ENCODE results near the gene MFSD2A.

DNA sequence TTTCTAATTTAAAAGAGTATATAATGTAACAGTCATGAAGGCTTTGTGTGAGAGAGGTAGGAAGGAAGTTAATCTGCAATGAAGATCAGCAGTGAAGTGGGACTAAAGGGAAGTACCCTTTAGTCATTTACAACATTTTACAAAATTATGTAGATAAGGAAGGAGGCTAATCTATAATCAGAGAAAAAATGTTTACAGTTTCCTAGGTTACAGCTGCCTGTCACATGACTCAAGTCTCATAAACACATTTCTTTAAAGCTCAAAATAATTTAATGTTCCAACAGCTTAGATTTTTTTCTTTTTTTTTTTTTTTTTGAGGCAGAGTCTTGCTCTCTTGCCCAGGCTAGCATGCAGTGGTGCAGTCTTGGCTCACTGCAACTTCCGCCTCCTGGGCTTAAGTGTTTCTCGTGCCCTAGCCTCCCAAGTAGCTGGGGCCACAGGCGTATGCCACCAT, 59.3 kb downstream of the MFSD2A start:
- TF ChIP-seq, protein P1, sequence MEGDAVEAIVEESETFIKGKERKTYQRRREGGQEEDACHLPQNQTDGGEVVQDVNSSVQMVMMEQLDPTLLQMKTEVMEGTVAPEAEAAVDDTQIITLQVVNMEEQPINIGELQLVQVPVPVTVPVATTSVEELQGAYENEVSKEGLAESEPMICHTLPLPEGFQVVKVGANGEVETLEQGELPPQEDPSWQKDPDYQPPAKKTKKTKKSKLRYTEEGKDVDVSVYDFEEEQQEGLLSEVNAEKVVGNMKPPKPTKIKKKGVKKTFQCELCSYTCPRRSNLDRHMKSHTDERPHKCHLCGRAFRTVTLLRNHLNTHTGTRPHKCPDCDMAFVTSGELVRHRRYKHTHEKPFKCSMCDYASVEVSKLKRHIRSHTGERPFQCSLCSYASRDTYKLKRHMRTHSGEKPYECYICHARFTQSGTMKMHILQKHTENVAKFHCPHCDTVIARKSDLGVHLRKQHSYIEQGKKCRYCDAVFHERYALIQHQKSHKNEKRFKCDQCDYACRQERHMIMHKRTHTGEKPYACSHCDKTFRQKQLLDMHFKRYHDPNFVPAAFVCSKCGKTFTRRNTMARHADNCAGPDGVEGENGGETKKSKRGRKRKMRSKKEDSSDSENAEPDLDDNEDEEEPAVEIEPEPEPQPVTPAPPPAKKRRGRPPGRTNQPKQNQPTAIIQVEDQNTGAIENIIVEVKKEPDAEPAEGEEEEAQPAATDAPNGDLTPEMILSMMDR (IDR thresholded peaks at IDR 0.05) = no peak
- TF ChIP-seq POLR2A (IDR thresholded peaks at IDR 0.05) = no peak

Measured in testis (tissue), 2 donors.